Measurements from ENCODE around the gene ULBP2. TPM values are rescaled to one million over a fixed set of nuclear protein-coding genes. Genes with fewer than 3 reads are reported as not detected.

The ULBP2 gene, protein sequence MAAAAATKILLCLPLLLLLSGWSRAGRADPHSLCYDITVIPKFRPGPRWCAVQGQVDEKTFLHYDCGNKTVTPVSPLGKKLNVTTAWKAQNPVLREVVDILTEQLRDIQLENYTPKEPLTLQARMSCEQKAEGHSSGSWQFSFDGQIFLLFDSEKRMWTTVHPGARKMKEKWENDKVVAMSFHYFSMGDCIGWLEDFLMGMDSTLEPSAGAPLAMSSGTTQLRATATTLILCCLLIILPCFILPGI
- 1 to 10 TPM in 3 of 4 donors, under 1 TPM in 1; 0.31 to 1.2 (median 1.1) TPM for total RNA-seq
- polyA plus RNA-seq = 1.1 TPM
- long read RNA-seq, donor 1, partial matches to known transcripts = 0 of 1 reads
- long read RNA-seq, donor 1, other reads (novel, unspliced or antisense) = 1 of 1 reads
- long read RNA-seq, donor 2, partial matches to known transcripts = 0 of 3 reads
- long read RNA-seq, donor 2, other reads (novel, unspliced or antisense) = 0 of 3 reads
- long read RNA-seq, donor 3, partial matches to known transcripts = 1 of 4 reads
- long read RNA-seq, donor 3, other reads (novel, unspliced or antisense) = 1 of 4 reads
- long read RNA-seq, donor 4 = 0 reads

- Histone ChIP-seq H3K27me3 (ENCODE audit: control insufficient read depth, insufficient read depth) (no peaks in the 10 kb centered on the region), H3K4me1 (ENCODE audit: control insufficient read depth, insufficient read depth, low read length) (no peaks in the 10 kb centered on the region), H3K27ac (ENCODE audit: low read length) (no peak within 1 kb of the TSS), H3K9me3 (ENCODE audit: control insufficient read depth, low read length) (no peaks in the 10 kb centered on the region), H3K4me3 (ENCODE audit: low read length) (peak within 1 kb of the TSS; percentile 46)
- ATAC-seq (peak; percentile 97 to 98), DNase-seq (peak; percentile 93 to 94 (median 94))
- 1% methylated on average over 62 of the region's 62 CpGs for WGBS
- intact Hi-C loops (cut with DNase I) = no loop called here
Observed at GRCh38 chr6:149941583-149942460, at the start of gene ULBP2. Gene ULBP2, plus strand, starts transcription at chr6:149942014. Its CDS starts 59 bp downstream, at chr6:149942073.

- H3K27ac ChIP-seq (ENCODE audit: low read length) = peak overlapping the region; percentile 86
- intact Hi-C loops (cut with DNase I) = no loop called here
Observed at GRCh38 chr6:149895048-149895590, 46.7 kb upstream of the ULBP2 start.

GRCh38 chr6:149895833-149896271, 46.0 kb upstream of the ULBP2 start:
- DNase-seq (peak; percentile 68 to 74 (median 70)), ATAC-seq (peak; percentile 64 to 87)
- Histone ChIP-seq H3K4me1 (ENCODE audit: control insufficient read depth, insufficient read depth, low read length) (peaks cover 22% of the 10 kb centered on the region), H3K9me3 (ENCODE audit: control insufficient read depth, low read length) (no peaks in the 10 kb centered on the region), H3K27me3 (ENCODE audit: control insufficient read depth, insufficient read depth) (no peaks in the 10 kb centered on the region), H3K27ac (ENCODE audit: low read length) (peak overlapping the region; percentile 82), H3K4me3 (ENCODE audit: low read length) (no peak overlapping the region)
- WGBS = 29% methylated on average over 5 of the region's 5 CpGs
- intact Hi-C loops (cut with DNase I) = no loop called here

More at GRCh38 chr6:149895048-149895590, 46.7 kb upstream of the ULBP2 start:
- Histone ChIP-seq H3K4me1 (ENCODE audit: control insufficient read depth, insufficient read depth, low read length) (peaks cover 22% of the 10 kb centered on the region), H3K27me3 (ENCODE audit: control insufficient read depth, insufficient read depth) (no peaks in the 10 kb centered on the region), H3K4me3 (ENCODE audit: low read length) (no peak overlapping the region), H3K9me3 (ENCODE audit: control insufficient read depth, low read length) (no peaks in the 10 kb centered on the region)
- 41% methylated on average over 7 of the region's 7 CpGs for WGBS
- ATAC-seq = peak; percentile 87 to 88
- peak; percentile 77 to 89 (median 83) for DNase-seq

DNA sequence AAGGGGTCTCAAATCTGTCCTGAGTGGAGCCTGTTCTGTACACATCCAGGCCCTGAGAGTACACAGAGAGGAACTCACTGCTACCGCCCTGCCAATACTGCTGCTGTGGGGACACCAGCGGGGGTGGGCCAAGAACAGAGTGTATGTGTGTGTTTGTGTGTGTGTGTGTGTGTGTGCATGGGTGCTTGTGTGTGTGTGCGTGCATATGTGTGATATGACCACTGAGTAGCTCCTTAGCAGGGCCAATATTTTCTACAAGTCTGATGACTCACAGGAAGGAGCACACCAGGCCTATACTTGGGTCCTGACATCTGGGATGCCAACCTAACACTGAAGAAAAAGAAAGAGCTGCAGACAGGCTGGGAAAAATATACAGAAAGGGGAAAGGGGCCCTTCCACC, 45.3 kb upstream of the ULBP2 start:
- peak overlapping the region; percentile 66 for H3K27ac ChIP-seq (ENCODE audit: low read length)
- H3K9me3 ChIP-seq (ENCODE audit: control insufficient read depth, low read length) = no peaks in the 10 kb centered on the region
- WGBS = 82% methylated on average over 3 of the region's 3 CpGs
- intact Hi-C loops (cut with DNase I) = no loop called here
- peak in 1 of 2 donors; percentile 11 for ATAC-seq
- DNase-seq = peak in 1 of 3 donors; percentile 62
- H3K4me3 ChIP-seq (ENCODE audit: low read length) = no peak overlapping the region
- H3K27me3 ChIP-seq (ENCODE audit: control insufficient read depth, insufficient read depth) = no peaks in the 10 kb centered on the region
- H3K4me1 ChIP-seq (ENCODE audit: control insufficient read depth, insufficient read depth, low read length) = peaks cover 22% of the 10 kb centered on the region

DNA sequence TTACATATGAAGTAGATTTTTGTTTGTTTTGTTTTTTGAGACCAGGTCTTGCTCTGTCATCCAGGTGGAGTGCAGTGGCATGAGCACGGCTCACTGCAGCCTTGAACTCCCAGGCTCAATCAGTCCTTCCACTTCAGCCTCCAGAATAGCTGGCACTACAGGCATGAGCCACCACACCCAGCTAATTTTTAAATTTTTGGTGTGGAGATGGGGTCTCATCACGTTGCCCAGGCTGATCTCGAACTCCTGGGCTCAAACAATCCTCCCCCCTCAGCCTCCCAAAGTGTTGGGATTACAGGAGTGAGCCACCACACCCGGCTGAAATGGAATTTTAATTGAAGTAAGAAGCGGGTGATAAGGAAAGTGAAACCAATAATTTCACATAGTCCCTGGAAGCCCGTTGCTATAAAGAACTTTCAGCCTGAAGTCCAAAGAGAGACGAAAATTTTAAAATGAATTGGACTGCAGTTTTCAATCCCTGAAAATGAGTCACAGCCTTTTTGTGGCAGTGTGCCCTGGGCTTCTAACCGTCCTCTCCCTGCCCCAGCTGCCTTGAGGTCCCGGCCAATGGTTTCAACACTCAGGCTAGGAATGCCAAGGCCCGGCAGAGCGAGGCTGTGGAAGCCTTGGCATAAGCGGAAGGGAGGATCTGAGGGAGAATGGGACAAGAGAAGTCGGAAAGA, 44.7 kb upstream of the ULBP2 start:
- WGBS = 47% methylated on average over 13 of the region's 13 CpGs
- ATAC-seq (peak; percentile 88 to 90), DNase-seq (peak; percentile 91 to 95 (median 91))
- Histone ChIP-seq H3K4me1 (ENCODE audit: control insufficient read depth, insufficient read depth, low read length) (peaks cover 22% of the 10 kb centered on the region), H3K27me3 (ENCODE audit: control insufficient read depth, insufficient read depth) (no peaks in the 10 kb centered on the region), H3K4me3 (ENCODE audit: low read length) (no peak overlapping the region), H3K27ac (ENCODE audit: low read length) (peak overlapping the region; percentile 66), H3K9me3 (ENCODE audit: control insufficient read depth, low read length) (no peaks in the 10 kb centered on the region)
- intact Hi-C loops (cut with DNase I) = no loop called here

DNA sequence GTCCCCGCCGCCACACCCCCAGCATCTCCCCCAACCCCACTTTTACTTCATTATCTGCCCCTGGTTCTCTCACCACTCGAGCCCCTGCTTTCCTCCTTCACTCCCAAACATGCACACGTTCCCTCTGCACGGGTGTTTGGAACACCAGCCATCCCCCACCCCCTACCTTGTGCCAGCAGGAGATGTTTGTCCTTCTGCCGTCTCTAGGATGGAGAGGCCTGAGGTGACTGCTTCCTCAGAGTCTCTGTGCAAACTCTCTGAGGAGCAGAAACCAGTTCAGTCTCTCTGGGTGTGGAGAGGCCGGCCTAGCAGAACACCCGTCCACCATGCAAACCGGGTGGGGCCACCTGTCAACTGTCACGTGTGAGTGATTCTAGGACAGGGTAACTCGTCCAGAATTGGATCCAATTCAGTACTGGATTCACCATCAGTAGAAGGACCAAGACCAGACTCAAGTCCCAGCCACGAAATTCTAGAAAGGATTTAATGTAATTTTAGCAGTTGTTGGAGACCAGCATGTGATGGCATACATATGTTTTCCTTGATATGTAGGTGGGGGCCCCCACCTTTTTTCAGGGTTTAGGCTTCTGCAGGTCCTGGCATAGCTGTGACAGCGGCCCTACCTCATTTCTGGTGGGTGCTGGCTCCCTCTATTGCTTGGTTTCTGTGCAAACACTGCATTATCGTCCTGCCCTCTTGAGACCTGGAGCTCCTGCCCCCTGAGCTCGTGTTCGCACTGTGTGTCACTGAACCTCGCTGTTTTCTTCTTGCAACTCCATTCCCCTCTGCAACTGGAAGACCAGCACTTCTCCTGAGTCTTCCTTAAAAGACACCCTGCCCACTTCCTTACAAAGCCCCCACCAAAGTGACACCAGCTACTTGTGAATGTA, 43.7 kb upstream of the ULBP2 start, which contains the start of gene RAET1E:
TSS of gene RAET1E (minus strand) at position 259 of the 890 bp plus-strand sequence. CDS start 7,212 bp downstream, outside the sequence.
- intact Hi-C loops (cut with DNase I) = no loop called here
- H3K4me3 ChIP-seq (ENCODE audit: low read length) = no peak within 1 kb of the TSS
- WGBS = 70% methylated on average over 17 of the region's 17 CpGs

DNA sequence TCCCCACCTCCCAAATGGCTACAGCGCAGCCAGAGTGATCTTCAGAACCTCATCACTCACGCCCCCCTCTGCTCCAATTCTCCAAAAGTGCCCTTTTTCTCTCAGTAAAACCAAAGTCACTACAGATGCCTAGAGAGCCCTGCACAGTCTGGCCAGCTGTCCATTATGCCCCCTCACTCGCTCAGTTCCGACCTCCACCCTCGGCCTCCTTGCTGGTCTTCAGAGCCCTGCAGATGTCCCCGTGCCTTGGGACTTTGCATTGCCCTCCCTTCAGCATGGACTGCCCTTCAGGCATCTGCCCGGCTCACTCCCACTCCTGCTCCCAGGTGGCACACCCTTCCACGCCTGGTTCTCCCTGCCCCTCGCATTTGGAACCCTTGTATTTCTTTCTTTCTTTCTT, 42.8 kb upstream of the ULBP2 start:
- intact Hi-C loops (cut with DNase I) = no loop called here
- Histone ChIP-seq H3K4me3 (ENCODE audit: low read length) (no peak overlapping the region), H3K27me3 (ENCODE audit: control insufficient read depth, insufficient read depth) (no peaks in the 10 kb centered on the region), H3K9me3 (ENCODE audit: control insufficient read depth, low read length) (no peaks in the 10 kb centered on the region), H3K4me1 (ENCODE audit: control insufficient read depth, insufficient read depth, low read length) (peaks cover 22% of the 10 kb centered on the region), H3K27ac (ENCODE audit: low read length) (no peak overlapping the region)
- DNase-seq = peak in 1 of 3 donors; percentile 16
- 96% methylated on average over 9 of the region's 9 CpGs for whole genome bisulfite sequencing
- no peak for ATAC-seq

More for the DNA sequence above, 43.7 kb upstream of the ULBP2 start, which contains the start of gene RAET1E:
- DNase-seq (peak in 1 of 3 donors; percentile 45), ATAC-seq (no peak)
- H3K9me3 ChIP-seq (ENCODE audit: control insufficient read depth, low read length) = no peaks in the 10 kb centered on the region
- no peaks in the 10 kb centered on the region for H3K27me3 ChIP-seq (ENCODE audit: control insufficient read depth, insufficient read depth)
- peaks cover 22% of the 10 kb centered on the region for H3K4me1 ChIP-seq (ENCODE audit: control insufficient read depth, insufficient read depth, low read length)
- H3K27ac ChIP-seq (ENCODE audit: low read length) = peak within 1 kb of the TSS; percentile 66

- H3K4me1 ChIP-seq (ENCODE audit: control insufficient read depth, insufficient read depth, low read length) = peaks cover 22% of the 10 kb centered on the region
- 84% methylated on average over 6 of the region's 6 CpGs for WGBS
- no peaks in the 10 kb centered on the region for H3K9me3 ChIP-seq (ENCODE audit: control insufficient read depth, low read length)
- H3K27me3 ChIP-seq (ENCODE audit: control insufficient read depth, insufficient read depth) = no peaks in the 10 kb centered on the region
- intact Hi-C loops (cut with DNase I) = no loop called here
- no peak overlapping the region for H3K4me3 ChIP-seq (ENCODE audit: low read length)
- no peak for ATAC-seq
- DNase-seq = no peak
- H3K27ac ChIP-seq (ENCODE audit: low read length) = no peak overlapping the region
Observed at GRCh38 chr6:149899486-149899885, 42.3 kb upstream of the ULBP2 start.

DNA sequence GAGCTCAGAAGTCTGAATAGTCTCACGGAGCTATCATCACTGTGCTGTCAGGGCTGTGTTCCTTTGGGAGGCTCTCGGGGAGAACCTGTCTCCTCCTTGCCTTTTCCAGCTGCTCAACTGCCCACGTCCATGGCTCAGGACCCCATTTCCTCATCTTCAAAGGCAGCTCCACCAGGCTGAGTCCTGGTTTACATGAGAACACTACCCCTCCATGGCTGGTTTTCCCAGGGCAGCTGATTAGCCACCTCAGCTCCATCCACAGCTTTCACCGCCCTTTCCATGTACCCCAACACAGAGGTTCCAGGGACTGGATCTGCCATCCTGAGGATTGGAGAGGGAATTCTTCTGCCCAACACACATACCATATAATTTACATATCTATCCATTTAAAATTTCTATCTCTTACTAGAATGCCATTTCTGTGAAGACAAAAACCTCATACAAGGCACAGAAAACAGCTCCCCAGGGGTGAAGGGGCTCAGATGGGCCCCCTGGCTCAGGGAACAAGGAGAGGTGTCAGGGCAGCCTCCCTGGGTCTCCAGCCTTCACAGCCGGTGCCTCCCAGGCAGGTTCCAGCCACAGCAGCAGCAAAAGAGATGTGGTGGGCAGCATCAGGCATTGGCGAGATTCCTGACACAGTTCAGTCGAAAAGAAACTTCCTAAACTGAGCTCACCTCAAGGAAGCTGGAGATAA, 41.7 kb upstream of the ULBP2 start:
- no peaks in the 10 kb centered on the region for H3K27me3 ChIP-seq (ENCODE audit: control insufficient read depth, insufficient read depth)
- H3K9me3 ChIP-seq (ENCODE audit: control insufficient read depth, low read length) = no peaks in the 10 kb centered on the region
- DNase-seq (no peak), ATAC-seq (no peak)
- no peak overlapping the region for H3K27ac ChIP-seq (ENCODE audit: low read length)
- H3K4me3 ChIP-seq (ENCODE audit: low read length) = no peak overlapping the region
- intact Hi-C loops (cut with DNase I) = no loop called here
- 86% methylated on average over 7 of the region's 7 CpGs for WGBS
- H3K4me1 ChIP-seq (ENCODE audit: control insufficient read depth, insufficient read depth, low read length) = peaks cover 19% of the 10 kb centered on the region
